Measurements from ENCODE around the gene OCRL. TPM values are rescaled to one million over a fixed set of nuclear protein-coding genes. Genes with fewer than 3 reads are reported as not detected.

The OCRL gene
- total and polyA plus RNA-seq, 2 experiments from 2014 or later: 3.9 to 16.5 TPM

GRCh38 chrX:129600981-129601424, 60.9 kb downstream of the OCRL start:
- Mint-ChIP-seq H3K4me1 (peaks cover 18% of the 10 kb centered on the region), H3K27me3 (ENCODE audit: insufficient read depth, low read depth, poor library complexity) (peaks cover 1% of the 10 kb centered on the region), H3K27ac (no peak overlapping the region), H3K36me3 (ENCODE audit: low read depth) (peaks cover 7% of the 10 kb centered on the region; the same call in 1 of the 3 replicates), H3K9me3 (no peaks in the 10 kb centered on the region; the same call in 2 of the 3 replicates), H3K4me3 (no peak overlapping the region)
- H4K20me1 ChIP-seq (replicated peaks; ENCODE audit: insufficient read depth): no peaks in the 10 kb centered on the region
- no peak for TF ChIP-seq POLR2AphosphoS5 (IDR thresholded peaks at IDR 0.05; ENCODE audit: low read depth)
- TF ChIP-seq, protein P1, sequence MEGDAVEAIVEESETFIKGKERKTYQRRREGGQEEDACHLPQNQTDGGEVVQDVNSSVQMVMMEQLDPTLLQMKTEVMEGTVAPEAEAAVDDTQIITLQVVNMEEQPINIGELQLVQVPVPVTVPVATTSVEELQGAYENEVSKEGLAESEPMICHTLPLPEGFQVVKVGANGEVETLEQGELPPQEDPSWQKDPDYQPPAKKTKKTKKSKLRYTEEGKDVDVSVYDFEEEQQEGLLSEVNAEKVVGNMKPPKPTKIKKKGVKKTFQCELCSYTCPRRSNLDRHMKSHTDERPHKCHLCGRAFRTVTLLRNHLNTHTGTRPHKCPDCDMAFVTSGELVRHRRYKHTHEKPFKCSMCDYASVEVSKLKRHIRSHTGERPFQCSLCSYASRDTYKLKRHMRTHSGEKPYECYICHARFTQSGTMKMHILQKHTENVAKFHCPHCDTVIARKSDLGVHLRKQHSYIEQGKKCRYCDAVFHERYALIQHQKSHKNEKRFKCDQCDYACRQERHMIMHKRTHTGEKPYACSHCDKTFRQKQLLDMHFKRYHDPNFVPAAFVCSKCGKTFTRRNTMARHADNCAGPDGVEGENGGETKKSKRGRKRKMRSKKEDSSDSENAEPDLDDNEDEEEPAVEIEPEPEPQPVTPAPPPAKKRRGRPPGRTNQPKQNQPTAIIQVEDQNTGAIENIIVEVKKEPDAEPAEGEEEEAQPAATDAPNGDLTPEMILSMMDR (conservative IDR thresholded peaks at IDR 0.05; ENCODE audit: low read depth in 2 of 2): peak; percentile 54 to 61
- peak; percentile 37 for ATAC-seq
- no peaks in the 10 kb centered on the region for H3K4me1 ChIP-seq (ENCODE audit: insufficient read depth)
- peak; percentile 60 for DNase-seq (ENCODE audit: low spot score)
- H3K27me3 ChIP-seq (ENCODE audit: insufficient read depth): no peaks in the 10 kb centered on the region
- no peaks in the 10 kb centered on the region for H3K79me2 ChIP-seq (replicated peaks; ENCODE audit: insufficient read depth)
- H3F3A ChIP-seq (replicated peaks; ENCODE audit: low read depth): no peaks in the 10 kb centered on the region
- no peak overlapping the region for H3K4me3 ChIP-seq
- no peak overlapping the region for H3K27ac ChIP-seq (ENCODE audit: low read depth)
- no peaks in the 10 kb centered on the region for H3K9me2 ChIP-seq (ENCODE audit: insufficient read depth)
- H2AFZ ChIP-seq: no peak overlapping the region
- H3K4me2 ChIP-seq: no peak overlapping the region
- H3K36me3 ChIP-seq (ENCODE audit: insufficient read depth): no peaks in the 10 kb centered on the region

- H3K4me1 Mint-ChIP-seq: peaks cover 11% of the 10 kb centered on the region; the same call in 2 of the 3 replicates
- no peaks in the 10 kb centered on the region for H3F3A ChIP-seq (replicated peaks; ENCODE audit: low read depth)
- H3K36me3 ChIP-seq (ENCODE audit: insufficient read depth): no peaks in the 10 kb centered on the region
- no peaks in the 10 kb centered on the region for H3K4me1 ChIP-seq (ENCODE audit: insufficient read depth)
- no peaks in the 10 kb centered on the region for H3K27me3 Mint-ChIP-seq (ENCODE audit: insufficient read depth, low read depth, poor library complexity)
- H3K79me2 ChIP-seq (replicated peaks; ENCODE audit: insufficient read depth): no peaks in the 10 kb centered on the region
- no peak overlapping the region for H3K27ac Mint-ChIP-seq
- DNase-seq (ENCODE audit: low spot score) (peak; percentile 74), ATAC-seq (peak; percentile 14; the same call in 1 of the 3 replicates)
- H3K27ac ChIP-seq (ENCODE audit: low read depth): no peak overlapping the region
- TF ChIP-seq, protein P1 (conservative IDR thresholded peaks at IDR 0.05; ENCODE audit: low read depth in 2 of 2): peak; percentile 57 to 77
- no peak for TF ChIP-seq NANOG (IDR thresholded peaks at IDR 0.05; ENCODE audit: borderline replicate concordance)
- no peak for TF ChIP-seq EZH2phosphoT487 (IDR thresholded peaks at IDR 0.05; ENCODE audit: unreplicated experiment)
- TF ChIP-seq ZNF331 (CRISPR knock-in tag; IDR thresholded peaks at IDR 0.05; ENCODE audit: low read depth): no peak
- TF ChIP-seq STAT1 (IDR thresholded peaks at IDR 0.05; ENCODE audit: unreplicated experiment): no peak
- TF ChIP-seq ZNF114 (CRISPR knock-in tag; IDR thresholded peaks at IDR 0.05): no peak
- TF ChIP-seq JUNB (IDR thresholded peaks at IDR 0.05; ENCODE audit: unreplicated experiment): no peak
- TF ChIP-seq, protein P2, sequence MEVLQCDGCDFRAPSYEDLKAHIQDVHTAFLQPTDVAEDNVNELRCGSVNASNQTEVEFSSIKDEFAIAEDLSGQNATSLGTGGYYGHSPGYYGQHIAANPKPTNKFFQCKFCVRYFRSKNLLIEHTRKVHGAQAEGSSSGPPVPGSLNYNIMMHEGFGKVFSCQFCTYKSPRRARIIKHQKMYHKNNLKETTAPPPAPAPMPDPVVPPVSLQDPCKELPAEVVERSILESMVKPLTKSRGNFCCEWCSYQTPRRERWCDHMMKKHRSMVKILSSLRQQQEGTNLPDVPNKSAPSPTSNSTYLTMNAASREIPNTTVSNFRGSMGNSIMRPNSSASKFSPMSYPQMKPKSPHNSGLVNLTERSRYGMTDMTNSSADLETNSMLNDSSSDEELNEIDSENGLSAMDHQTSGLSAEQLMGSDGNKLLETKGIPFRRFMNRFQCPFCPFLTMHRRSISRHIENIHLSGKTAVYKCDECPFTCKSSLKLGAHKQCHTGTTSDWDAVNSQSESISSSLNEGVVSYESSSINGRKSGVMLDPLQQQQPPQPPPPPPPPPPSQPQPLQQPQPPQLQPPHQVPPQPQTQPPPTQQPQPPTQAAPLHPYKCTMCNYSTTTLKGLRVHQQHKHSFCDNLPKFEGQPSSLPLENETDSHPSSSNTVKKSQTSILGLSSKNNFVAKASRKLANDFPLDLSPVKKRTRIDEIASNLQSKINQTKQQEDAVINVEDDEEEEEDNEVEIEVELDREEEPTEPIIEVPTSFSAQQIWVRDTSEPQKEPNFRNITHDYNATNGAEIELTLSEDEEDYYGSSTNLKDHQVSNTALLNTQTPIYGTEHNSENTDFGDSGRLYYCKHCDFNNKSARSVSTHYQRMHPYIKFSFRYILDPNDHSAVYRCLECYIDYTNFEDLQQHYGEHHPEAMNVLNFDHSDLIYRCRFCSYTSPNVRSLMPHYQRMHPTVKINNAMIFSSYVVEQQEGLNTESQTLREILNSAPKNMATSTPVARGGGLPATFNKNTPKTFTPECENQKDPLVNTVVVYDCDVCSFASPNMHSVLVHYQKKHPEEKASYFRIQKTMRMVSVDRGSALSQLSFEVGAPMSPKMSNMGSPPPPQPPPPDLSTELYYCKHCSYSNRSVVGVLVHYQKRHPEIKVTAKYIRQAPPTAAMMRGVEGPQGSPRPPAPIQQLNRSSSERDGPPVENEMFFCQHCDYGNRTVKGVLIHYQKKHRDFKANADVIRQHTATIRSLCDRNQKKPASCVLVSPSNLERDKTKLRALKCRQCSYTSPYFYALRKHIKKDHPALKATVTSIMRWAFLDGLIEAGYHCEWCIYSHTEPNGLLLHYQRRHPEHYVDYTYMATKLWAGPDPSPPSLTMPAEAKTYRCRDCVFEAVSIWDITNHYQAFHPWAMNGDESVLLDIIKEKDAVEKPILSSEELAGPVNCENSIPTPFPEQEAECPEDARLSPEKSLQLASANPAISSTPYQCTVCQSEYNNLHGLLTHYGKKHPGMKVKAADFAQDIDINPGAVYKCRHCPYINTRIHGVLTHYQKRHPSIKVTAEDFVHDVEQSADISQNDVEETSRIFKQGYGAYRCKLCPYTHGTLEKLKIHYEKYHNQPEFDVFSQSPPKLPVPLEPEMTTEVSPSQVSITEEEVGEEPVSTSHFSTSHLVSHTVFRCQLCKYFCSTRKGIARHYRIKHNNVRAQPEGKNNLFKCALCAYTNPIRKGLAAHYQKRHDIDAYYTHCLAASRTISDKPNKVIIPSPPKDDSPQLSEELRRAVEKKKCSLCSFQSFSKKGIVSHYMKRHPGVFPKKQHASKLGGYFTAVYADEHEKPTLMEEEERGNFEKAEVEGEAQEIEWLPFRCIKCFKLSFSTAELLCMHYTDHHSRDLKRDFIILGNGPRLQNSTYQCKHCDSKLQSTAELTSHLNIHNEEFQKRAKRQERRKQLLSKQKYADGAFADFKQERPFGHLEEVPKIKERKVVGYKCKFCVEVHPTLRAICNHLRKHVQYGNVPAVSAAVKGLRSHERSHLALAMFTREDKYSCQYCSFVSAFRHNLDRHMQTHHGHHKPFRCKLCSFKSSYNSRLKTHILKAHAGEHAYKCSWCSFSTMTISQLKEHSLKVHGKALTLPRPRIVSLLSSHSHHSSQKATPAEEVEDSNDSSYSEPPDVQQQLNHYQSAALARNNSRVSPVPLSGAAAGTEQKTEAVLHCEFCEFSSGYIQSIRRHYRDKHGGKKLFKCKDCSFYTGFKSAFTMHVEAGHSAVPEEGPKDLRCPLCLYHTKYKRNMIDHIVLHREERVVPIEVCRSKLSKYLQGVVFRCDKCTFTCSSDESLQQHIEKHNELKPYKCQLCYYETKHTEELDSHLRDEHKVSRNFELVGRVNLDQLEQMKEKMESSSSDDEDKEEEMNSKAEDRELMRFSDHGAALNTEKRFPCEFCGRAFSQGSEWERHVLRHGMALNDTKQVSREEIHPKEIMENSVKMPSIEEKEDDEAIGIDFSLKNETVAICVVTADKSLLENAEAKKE (CRISPR knock-in tag; IDR thresholded peaks at IDR 0.05): no peak
- H2AFZ ChIP-seq: no peak overlapping the region
- H3K36me3 Mint-ChIP-seq (ENCODE audit: low read depth): no peaks in the 10 kb centered on the region
- H4K20me1 ChIP-seq (replicated peaks; ENCODE audit: insufficient read depth): no peaks in the 10 kb centered on the region
- H3K9me2 ChIP-seq (ENCODE audit: insufficient read depth): no peaks in the 10 kb centered on the region
- no peaks in the 10 kb centered on the region for H3K9me3 Mint-ChIP-seq
- no peak overlapping the region for H3K4me2 ChIP-seq
- H3K27me3 ChIP-seq (ENCODE audit: insufficient read depth): no peaks in the 10 kb centered on the region
- H3K4me3 Mint-ChIP-seq: no peak overlapping the region
- H3K4me3 ChIP-seq: no peak overlapping the region
Observed at GRCh38 chrX:129606918-129607317, 66.9 kb downstream of the OCRL start.
